ENCODE results near the gene HEATR5A. TPM values are rescaled to one million over a fixed set of nuclear protein-coding genes. Genes with fewer than 3 reads are reported as not detected.

HEATR5A gene
- total and polyA plus RNA-seq, 2 of the 13 experiments (the other 11 are each of a cell fraction or from before 2014, with no cell fraction given): 36.4 to 105 TPM

DNA sequence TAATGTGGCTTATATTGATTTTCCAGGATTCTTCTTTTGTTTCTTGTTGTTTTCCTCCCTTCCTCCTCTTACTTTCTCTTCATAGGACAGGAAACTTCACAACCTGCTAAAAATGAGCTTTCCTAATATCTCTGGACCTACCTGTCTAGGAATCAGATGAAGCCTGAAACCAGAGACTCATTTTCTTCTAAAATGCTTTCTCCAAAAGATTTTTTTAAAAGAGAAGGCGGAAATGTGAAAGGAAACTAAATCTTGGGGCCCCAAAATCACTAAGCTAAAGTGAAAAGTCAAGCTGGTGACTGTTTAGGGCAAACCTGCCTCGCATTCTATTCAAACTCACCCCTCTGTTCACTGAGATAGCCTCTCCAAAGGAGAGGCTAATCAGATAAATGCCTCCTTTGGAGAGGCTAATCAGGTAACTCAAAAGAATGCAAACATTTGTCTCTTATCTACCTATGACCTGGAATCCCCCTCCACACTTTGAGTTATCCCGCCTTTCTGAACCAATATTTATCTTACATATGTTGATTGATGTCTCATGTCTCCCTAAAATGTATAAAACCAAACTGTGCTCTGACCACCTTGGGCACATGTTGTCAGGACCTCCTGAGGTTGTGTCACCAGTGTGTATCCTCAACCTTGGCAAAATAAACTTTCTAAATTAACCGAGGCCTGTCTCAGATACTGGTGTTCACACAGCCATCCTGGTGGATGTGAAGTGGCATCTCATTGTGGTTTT is 140.0 kb downstream of the HEATR5A start (continued):
- no peak for TF ChIP-seq ZNF138 (CRISPR knock-in tag; IDR thresholded peaks at IDR 0.05; ENCODE audit: low read depth)
- TF ChIP-seq ATM (IDR thresholded peaks at IDR 0.05; ENCODE audit: borderline replicate concordance): no peak
- no peak for TF ChIP-seq SALL2 (CRISPR knock-in tag; IDR thresholded peaks at IDR 0.05)
- no peak for TF ChIP-seq SMARCC2 (IDR thresholded peaks at IDR 0.05)
- TF ChIP-seq SNAPC4 (CRISPR knock-in tag; IDR thresholded peaks at IDR 0.05): no peak
- TF ChIP-seq USF2 (IDR thresholded peaks at IDR 0.05; ENCODE audit: low read depth, low read length): no peak
- no peak for TF ChIP-seq USF2 (CRISPR knock-in tag; IDR thresholded peaks at IDR 0.05; ENCODE audit: borderline replicate concordance)
- TF ChIP-seq ZNF570 (CRISPR knock-in tag; IDR thresholded peaks at IDR 0.05; ENCODE audit: borderline replicate concordance): no peak
- no peak for TF ChIP-seq SMARCE1 (IDR thresholded peaks at IDR 0.05; ENCODE audit: borderline replicate concordance)
- TF ChIP-seq MYPOP (CRISPR knock-in tag; IDR thresholded peaks at IDR 0.05): peak; percentile 63; the same call in 1 of the 2 replicates
- no peak for TF ChIP-seq CREB1 (IDR thresholded peaks at IDR 0.05)
- TF ChIP-seq CREB1 (CRISPR knock-in tag; IDR thresholded peaks at IDR 0.05): peak; percentile 38; the same call in 1 of the 2 replicates
